HL-60/S4 treated with retinoic acid at 250 ng/mL for 4 days and 3 days (cell line): ENCODE data around the gene VTI1A.
"Not testable (repeated sequence)": the region's sequence is repeated elsewhere in the genome, so short reads cannot be mapped to it uniquely, and the experiment has no call there.

Experiments used
- in situ Hi-C: fragments of 300-500 bp; cut with MboI; formaldehyde crosslinking; loops from 2 replicates; pipeline ENCODE4 v1.7.0; 2022; ENCODE audit warnings: low sequenced_read_pairs

VTI1A gene

GRCh38 chr10:112585126-112585525 is 138.1 kb downstream of the VTI1A start:
- in situ Hi-C loops = no loop called here

- in situ Hi-C loops = no loop called here
These were observed 138.9 kb downstream of the VTI1A start for GRCh38 chr10:112585960-112586359.

- in situ Hi-C loops = no loop called here
These were observed 140.7 kb downstream of the VTI1A start for GRCh38 chr10:112587729-112588128.

- in situ Hi-C loops = no loop called here
These were observed 141.4 kb downstream of the VTI1A start for GRCh38 chr10:112588225-112588990.

- in situ Hi-C loops = no loop called here
These were observed 142.1 kb downstream of the VTI1A start for GRCh38 chr10:112589081-112589480.

GRCh38 chr10:112590786-112591185 is 143.8 kb downstream of the VTI1A start:
- in situ Hi-C loops = not testable (repeated sequence)

- in situ Hi-C loops = no loop called here
These were observed 146.0 kb downstream of the VTI1A start for GRCh38 chr10:112593023-112593422.

- in situ Hi-C loops = no loop called here
These were observed 154.4 kb downstream of the VTI1A start for GRCh38 chr10:112601214-112602090.

- in situ Hi-C loops = no loop called here
These were observed 156.0 kb downstream of the VTI1A start for GRCh38 chr10:112603062-112603461.

GRCh38 chr10:112605063-112605462 is 158.0 kb downstream of the VTI1A start:
- in situ Hi-C loops = no loop called here

- in situ Hi-C loops = no loop called here
These were observed 160.5 kb downstream of the VTI1A start for GRCh38 chr10:112607506-112607905.

- in situ Hi-C loops = no loop called here
These were observed 166.6 kb downstream of the VTI1A start for GRCh38 chr10:112613620-112614019.

- in situ Hi-C loops = no loop called here
These were observed 167.1 kb downstream of the VTI1A start for GRCh38 chr10:112614072-112614471.

- in situ Hi-C loops = no loop called here
These were observed 167.6 kb downstream of the VTI1A start for GRCh38 chr10:112614586-112614985.

- in situ Hi-C loops = no loop called here
These were observed 168.3 kb downstream of the VTI1A start for GRCh38 chr10:112615269-112615668.

GRCh38 chr10:112616647-112617046 is 169.6 kb downstream of the VTI1A start:
- in situ Hi-C loops = no loop called here

GRCh38 chr10:112618814-112619213 is 171.8 kb downstream of the VTI1A start:
- in situ Hi-C loops = no loop called here

- in situ Hi-C loops = no loop called here
These were observed 172.5 kb downstream of the VTI1A start for GRCh38 chr10:112619556-112619955.

GRCh38 chr10:112622786-112623185 is 175.8 kb downstream of the VTI1A start:
- in situ Hi-C loops = no loop called here

GRCh38 chr10:112624546-112625048 is 177.6 kb downstream of the VTI1A start:
- in situ Hi-C loops = no loop called here

- in situ Hi-C loops = no loop called here
These were observed 182.1 kb downstream of the VTI1A start for GRCh38 chr10:112628951-112629609.
